NCI-H2227 treated with DMSO at 0.1 percent for 48 hours (cell line): Measurements from ENCODE around the gene PGC.

Source experiments
- DNase-seq: peaks from one replicate; lab custom pipeline; 2025; lab: John Stamatoyannopoulos, UW

The PGC gene

GRCh38 chr6:41714556-41715273 is 32.5 kb downstream of the PGC start:
- DNase-seq, result no peak

DNA sequence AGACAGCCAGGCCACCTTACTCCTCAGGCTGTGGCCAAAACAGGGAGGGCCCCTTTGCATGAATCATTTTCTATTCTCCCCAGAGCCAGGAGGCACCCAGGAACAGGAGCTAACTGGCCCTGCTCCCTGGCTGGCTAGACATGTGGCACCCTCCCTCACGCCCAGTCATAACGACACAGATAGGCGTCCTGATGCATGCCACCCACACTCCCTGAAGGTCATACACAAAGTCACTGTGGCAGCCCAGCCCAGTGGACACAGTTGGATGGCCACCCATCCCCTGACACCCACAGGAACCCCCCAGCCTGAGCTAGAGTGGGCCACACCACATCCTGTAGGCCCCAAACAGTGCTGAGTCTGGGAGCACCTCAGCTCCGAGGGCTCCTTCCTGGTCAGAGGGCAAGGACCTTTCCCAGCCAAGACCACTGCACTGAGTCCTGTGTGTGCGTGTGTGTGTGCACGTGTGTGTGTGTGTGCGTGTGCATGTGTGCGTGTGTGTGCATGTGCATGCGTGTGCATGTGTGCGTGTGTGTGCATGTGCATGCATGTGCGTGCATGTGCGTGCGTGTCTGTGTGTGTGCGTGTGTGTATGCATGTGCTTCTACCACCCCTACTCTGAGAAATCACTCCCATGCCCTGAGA is 33.4 kb downstream of the PGC start:
- no peak for DNase-seq

DNA sequence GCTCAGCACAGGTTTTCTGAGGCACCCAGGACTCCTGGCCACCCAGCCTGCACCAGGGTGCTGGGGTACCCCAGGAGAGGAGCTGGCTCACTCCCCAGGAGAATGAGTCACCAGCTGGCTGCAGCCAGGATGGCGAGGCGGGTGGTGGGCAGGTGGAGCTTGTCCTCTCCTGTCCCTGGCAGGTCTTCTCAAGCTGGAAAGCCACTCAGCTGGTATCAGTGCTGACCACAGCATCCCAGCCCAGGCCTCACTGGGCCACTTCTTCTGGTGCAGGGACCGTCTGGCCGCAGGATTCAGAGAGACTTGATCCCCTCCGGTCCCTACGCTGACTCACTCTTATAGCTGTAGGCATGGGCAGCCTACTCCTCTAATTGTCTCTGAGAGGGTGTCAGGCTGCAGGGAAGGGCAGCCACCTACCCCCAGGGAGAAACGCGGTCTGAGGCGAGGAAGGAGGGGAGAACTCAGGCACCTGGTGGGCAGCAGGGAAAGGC is 34.0 kb downstream of the PGC start:
- no peak for DNase-seq

DNA sequence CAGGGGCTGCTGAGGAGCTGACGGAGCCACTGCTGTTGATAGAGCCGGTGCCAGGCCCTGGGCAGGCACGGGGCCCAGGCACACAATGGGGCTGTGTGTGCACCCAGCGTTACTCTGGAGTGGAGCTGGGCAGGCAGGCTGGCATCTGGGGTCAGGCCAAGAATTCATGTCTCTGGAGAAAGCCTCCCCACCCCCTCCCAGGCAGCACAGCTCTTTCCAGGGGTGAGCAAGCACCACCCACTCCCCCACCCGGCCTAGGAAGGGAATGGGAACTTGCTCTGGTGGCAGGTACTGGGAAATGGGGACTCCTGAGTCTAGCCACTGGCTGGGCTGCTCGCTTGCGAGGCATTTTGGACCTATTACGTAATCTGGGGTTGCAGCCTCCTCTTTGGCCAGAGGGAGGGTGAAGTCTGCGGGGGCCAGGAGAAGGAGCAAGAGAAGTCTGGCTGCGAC is 34.5 kb downstream of the PGC start:
- DNase-seq, result no peak

DNA sequence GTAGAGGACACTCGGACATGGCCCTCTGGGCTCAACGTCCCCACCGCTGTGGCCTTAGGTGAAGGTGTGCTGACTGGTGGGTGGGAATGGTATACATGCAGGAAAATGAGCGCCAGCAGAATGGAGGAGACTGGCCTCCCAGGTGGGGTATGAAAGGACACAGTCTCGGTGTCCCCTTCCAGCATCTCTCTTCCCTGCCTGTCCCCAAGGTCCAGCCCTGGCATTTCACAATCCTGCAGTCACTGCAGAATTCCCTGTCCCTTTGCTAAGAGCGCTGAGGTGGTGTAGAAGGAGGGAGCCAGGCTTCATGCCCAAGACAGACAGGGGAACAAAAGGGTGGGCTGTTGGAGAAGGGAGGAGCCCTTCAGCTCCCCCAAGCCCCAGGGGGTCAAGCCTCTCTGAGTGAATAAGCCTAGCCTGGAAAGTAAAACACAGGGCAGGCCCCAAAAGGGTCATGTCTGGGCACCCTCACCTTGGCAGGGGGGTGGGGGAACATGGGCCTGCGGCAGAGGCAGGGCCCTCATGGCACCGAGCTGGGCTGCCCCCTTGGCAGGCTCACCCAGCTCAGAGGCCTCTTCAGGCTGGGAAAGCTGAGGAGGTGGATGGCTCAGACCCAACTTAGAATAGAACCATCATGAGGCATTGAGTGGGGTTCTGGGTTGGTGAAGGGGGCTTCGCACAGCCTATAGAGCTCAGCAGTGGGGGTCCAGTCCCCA is 35.7 kb downstream of the PGC start:
- no peak for DNase-seq

- no peak for DNase-seq
These were observed 37.8 kb downstream of the PGC start for GRCh38 chr6:41709375-41709774.

- no peak for DNase-seq
These were observed 38.3 kb downstream of the PGC start for GRCh38 chr6:41708856-41709255.

- no peak for DNase-seq
These were observed 39.5 kb downstream of the PGC start for GRCh38 chr6:41707565-41708200.

DNA sequence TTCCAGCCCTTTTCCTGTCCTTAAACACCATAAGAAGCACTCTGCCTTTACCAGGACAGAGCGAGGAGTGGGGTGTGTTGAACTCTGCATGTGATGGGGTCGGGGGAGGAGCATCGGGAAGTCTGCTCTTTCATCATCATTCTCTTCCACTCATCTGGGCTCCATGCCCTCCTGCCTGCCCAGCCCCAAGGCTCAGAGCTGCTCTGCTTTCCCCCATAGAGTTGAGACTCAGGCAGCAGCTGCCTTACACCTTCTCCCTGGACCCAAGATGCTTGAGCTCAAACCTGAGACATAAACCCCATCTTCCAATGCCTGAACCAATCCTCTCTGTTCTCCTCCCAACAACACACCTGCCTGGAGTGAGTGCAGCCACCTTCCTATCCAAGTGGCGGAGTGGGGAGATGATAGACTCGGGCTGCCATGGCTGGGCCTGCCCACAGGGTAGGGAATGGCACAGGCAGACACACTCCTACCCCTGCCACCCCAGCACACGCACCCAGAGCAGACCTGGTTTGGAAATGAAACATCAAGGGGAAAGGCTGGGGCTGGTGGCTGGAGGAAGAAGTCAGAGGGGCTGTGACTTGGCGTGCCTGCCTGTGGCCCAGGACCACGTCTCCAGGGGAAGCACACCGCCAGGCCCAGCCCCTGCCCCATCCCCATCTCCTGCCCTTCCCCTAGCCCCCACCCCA is 40.2 kb downstream of the PGC start:
- DNase-seq, result no peak

GRCh38 chr6:41705996-41706835 is 41.0 kb downstream of the PGC start:
- DNase-seq, result no peak

DNA sequence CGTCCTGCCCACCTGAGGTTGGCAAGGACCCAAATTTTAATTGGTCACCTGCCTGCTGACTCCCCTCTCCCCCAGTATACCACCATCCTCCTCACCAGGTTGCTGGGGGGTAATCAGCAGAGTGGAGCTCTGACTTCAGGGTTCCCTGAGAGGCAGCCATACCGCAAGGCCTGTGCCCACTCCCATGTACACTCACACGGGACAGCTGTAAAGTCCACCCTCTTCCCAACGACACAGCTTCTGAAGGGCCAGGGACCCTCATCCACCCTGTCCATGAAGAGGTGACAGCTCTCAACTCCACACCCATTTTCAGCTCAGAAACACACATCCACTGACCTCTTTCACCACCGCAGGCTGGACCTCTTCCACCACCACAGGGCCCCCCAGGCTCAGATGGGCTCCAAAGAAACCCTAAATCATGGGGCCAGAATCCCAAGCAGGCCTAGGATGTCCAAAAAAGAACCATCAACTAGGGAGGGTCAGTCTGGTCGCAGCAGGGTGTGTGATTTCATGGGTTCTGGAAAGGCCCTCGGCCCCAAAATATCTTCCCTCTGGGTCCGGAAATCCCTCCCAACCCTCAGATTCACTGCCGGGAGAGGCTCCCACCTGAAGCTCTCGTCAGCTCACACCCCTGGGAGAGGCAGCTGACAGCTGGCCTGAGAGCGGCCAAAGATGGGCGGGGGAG is 41.7 kb downstream of the PGC start:
- no peak for DNase-seq

DNA sequence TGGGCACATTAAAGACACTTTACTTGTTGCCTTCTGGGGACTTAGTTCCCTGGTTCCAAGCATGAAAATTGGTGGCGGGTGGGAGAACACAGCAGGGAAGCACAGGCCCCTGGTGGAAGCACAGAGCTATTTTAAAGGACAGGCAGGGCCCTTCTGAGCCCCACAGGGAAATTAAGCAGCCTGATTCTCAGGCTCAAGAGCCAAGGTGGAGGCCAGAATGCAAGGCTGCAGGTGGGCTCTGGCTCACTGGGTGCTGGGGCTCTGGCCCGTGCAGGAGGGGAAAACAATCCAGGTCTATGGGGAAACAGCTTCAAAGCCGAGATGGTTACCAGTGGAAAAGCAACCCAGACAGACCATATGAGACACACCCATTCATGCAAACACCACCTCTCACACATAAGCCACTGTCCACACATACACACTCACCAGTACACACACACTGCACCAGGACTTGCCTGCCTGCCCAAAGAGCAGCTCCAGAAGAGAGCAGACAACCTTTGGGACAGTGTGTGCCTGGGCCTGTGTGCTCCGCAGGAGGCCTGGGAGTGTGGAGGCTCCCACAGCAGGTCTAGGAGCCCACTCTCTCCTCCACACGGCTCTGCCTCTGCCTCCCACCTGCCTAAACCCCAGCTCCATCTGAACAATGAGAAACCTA is 42.4 kb downstream of the PGC start:
- no peak for DNase-seq

GRCh38 chr6:41704028-41704427 is 43.2 kb downstream of the PGC start:
- no peak for DNase-seq

GRCh38 chr6:41702771-41703494 is 44.3 kb downstream of the PGC start:
- DNase-seq, result no peak

- no peak for DNase-seq
These were observed 45.0 kb downstream of the PGC start for GRCh38 chr6:41702089-41702745.

DNA sequence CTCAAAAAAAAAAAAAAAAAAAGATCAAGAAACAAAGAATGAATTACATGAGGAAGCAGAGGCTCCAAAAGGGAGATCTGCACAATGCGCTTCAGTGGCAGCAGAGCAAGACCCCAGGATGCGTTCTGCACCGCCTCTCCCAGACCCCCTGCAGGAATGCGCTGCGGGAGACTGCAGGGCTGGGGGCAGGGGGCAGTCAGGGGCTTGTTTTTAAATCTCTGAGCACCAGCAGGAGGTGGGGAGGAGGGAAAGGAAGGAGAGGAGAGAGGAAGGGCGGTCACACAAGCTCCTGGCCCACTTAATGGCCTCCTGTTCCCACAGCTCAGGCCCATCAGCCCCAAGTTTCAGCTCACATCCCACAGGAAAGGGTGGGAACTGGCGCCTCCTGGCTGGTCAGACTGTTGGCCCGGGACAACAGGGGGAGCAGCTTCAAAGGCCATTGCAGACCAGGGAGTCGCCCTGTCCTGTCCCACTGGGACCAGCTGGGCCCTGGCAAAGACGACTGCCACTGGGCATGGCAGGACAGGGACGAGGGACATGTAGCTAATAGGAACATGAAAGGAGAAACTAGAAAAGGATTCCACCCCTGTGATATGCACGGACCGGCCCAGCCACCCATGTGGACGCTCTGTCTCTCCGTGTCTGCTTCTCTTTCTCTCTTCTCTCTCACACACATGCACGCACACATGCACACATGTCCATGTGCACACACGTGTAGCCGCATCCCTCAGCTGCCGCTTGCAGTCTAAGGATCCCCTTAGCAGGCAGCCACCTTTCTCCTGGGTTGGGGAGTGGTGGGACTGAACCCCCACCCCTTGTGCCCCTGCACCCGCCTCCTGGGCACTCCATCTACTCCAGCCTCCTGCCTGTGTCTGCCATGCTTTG is 46.5 kb downstream of the PGC start:
- no peak for DNase-seq

DNA sequence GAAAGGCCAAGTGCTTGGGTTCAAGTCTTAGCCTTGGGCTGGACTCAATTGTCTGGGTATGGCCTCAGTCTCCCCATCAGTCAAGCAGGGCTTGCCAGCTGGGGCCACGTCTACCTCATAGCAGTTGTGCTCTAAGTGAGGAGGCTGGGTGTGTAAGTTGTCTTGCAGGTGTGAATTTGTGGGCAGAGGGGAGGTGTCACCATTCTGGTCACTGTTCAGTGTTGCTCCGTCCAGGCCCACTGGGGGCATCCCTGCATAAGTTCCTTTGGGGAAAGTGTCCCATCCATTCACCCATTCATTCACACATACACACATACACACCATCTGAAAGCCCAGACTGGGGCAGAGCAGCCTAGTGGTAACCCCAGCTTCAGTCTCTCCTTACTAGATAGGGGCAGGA is 48.1 kb downstream of the PGC start:
- no peak for DNase-seq
